HG03025 (cell line): ENCODE measurements around the gene DKK1.
"Not testable (repeated sequence)": the region's sequence is repeated elsewhere in the genome, so short reads cannot be mapped to it uniquely, and the experiment has no call there.

ENCODE experiments used
- ATAC-seq: cut with Tn5 transposase; IDR thresholded peaks from one replicate; pipeline ENCODE4 v1.9.1; 2021; ENCODE audit warnings: mild to moderate bottlenecking, moderate library complexity; ENCODE audit not compliant: unreplicated experiment, low FRiP score

The DKK1 gene

GRCh38 chr10:52365547-52366432 lies 51.7 kb downstream of the DKK1 start:
- ATAC-seq: not testable (repeated sequence)
